Motor neuron (in vitro differentiated cells): Measurements from ENCODE around the gene FGFR4. TPM values are rescaled to one million over a fixed set of nuclear protein-coding genes. Genes with fewer than 3 reads are reported as not detected.

Experiments
- ATAC-seq, 8 experiments: fragments of 200-7000 bp; cut with Tn5 transposase; replicated peaks in 6 of 8; 2 replicates each; pipeline ENCODE4 v1.8.0; 2021; ENCODE audit warnings: mild to moderate bottlenecking in 8 of 8, moderate library complexity in 8 of 8
- H3K27ac ChIP-seq, 2 donors: fragments of 250-450 bp; sonication (Bioruptor Pico); 2 replicates each; pipeline ENCODE4 v1.9.0; 2021; ENCODE audit warnings: antibody characterized with exemption in 2 of 2, mild to moderate bottlenecking in 2 of 2, moderate library complexity in 1 of 2
- H3K4me1 ChIP-seq, 2 donors: fragments of 250-450 bp; sonication (Bioruptor Pico); replicated peaks in 1 of 2; 2 replicates each; pipeline ENCODE4 v1.6.1; 2021; ENCODE audit warnings: antibody characterized with exemption in 2 of 2, mild to moderate bottlenecking in 2 of 2, moderate library complexity in 1 of 2
- H3K4me3 ChIP-seq, 5 donors: fragments of 250-450 bp; sonication (Bioruptor Pico); 2 replicates each; pipeline ENCODE4 v1.9.0; 2021; ENCODE audit warnings: antibody characterized with exemption in 5 of 5, mild to moderate bottlenecking in 5 of 5, moderate library complexity in 4 of 5
- WGBS, 10 experiments: fragments of 450-650 bp; shearing (Covaris generic); methylation state at CpG; one replicate each; pipeline ENCODE4 v1.0.0; 2022; 5-methylcytosine and 5-hydroxymethylcytosine counted together
- in situ Hi-C, 9 experiments: fragments of 400-800 bp; cut with MboI; loops; one replicate each; pipeline ENCODE4 v1.15.0; 2021; ENCODE audit warnings: low sequenced_read_pairs in 9 of 9, low pct_unique_long_range_greater_than_20kb in 2 of 9; ENCODE audit not compliant: unreplicated experiment in 9 of 9
- total RNA-seq, 8 experiments: library from RNA; unstranded; fragments of 300-600 nt; gene quantifications; 2 replicates each; pipeline versions ENCODE4 v1.2.3 to v1.2.4, GENCODE V29; 2022

FGFR4 gene
- total RNA-seq, 8 experiments from 2014 or later: 0.98 to 11.2 (median 2.2) TPM

DNA sequence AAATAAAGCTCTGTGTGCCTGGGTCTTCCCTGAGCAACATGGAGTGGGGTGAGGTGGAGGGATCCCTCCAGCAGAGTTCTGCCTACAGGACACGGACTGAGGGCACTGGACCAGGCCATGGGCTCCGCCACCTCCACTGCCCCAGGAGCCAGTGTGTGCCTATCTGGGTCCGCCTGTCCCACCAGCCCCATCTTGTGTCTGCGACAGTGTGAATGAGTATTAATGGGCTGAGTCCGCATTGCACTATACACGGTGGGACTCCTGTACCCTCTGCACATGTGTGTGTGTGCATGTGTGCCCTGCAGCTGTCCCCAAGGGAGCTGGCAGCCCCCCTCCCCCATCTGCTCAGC is 11.4 kb downstream of the FGFR4 start:
- in situ Hi-C loops: no loop called here
- WGBS, 10 experiments: 80 to 100% methylated on average over 1 of the region's 6 CpGs; no CpG with 5 or more reads in 8 of the 10 experiments
- peak overlapping the region in 1 of 2 donors; percentile 52 for H3K27ac ChIP-seq
- H3K4me1 ChIP-seq: peaks cover 16 to 26% of the 10 kb centered on the region in 2 donors
- no peak overlapping the region for H3K4me3 ChIP-seq
- peak in 2 of 8 experiments; percentile 37 to 72 for ATAC-seq

DNA sequence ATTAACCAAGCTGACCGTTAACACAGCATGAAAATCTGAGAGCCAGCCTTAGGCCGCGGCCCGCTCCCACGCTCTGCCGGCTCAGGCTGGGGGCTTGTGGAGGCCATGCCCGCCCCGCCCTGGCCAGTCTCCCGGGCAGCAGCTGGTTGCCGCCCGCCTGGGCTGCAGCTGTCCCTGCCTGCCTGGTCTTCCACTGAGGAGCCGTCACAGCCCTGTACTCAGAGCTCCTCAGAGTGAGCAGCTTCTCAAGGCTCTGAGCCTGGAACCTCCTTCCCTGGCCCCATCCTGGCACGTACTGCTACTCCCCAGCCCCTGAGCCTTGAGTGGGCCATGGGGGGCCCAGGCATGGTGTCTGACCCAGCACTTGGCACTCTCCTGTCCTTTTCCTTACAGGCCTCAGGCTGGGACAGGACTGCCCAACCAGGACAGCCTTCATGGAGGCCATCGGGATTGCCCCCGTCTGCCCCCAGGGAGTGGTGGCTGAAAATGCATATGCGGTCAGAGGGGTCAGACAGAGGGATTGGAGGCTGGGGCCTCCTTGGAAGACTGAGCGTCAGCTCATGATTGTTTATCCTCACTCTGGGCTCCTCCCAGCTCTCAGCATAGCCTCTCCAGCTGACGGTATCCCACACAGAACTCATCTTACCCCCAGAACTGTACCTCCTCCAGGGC is 11.9 kb downstream of the FGFR4 start:
- 0 to 57% (median 17%) methylated on average over 1 to 5 of the region's 18 CpGs; no CpG with 5 or more reads in 5 of the 10 experiments for WGBS, 10 experiments
- H3K4me1 ChIP-seq: peaks cover 16 to 26% of the 10 kb centered on the region in 2 donors
- H3K27ac ChIP-seq: peak overlapping the region in 1 of 2 donors; percentile 52
- in situ Hi-C loops: no loop called here
- H3K4me3 ChIP-seq: no peak overlapping the region
- ATAC-seq: peak; percentile 69 to 94 (median 84)

DNA sequence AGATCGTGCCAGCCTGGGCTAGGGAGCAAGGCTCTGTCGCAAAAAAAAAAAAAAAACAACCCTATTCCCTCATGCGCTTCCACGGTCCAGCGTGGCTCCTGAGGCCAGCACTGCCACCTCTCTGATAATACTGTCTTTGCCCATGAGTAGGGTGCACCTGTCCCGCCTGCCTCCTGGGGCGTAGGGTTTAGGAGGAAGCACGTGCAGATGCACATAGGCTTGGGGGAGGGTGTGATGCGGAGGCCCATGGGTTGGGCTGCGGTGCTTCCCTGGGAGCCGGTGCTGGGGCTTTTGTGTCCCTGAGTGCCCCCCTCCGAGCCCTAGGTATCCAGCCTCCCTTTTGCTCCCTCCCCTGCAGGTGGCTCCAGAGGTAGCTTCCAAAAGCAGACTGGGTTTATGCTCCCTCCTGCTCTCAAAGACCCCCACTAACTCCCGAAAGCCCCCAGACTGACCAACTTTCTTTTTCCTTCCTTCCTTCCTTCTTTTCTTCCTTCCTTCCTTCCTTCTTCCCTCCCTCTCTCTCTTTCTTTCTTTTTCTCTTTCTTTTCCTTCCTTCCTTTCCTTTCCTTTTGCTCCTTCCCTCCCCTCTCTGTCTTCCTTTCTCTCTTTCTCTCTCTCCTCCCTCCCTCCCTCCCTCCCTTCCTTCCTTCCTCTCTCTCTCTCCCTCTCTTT is 12.8 kb downstream of the FGFR4 start:
- in situ Hi-C loops: loop anchor here in 5 of 9 experiments (25.0 kb wide), 2 partner anchors 188 to 437 kb away; no protein-coding TSS in a partner anchor
- no peak for ATAC-seq

DNA sequence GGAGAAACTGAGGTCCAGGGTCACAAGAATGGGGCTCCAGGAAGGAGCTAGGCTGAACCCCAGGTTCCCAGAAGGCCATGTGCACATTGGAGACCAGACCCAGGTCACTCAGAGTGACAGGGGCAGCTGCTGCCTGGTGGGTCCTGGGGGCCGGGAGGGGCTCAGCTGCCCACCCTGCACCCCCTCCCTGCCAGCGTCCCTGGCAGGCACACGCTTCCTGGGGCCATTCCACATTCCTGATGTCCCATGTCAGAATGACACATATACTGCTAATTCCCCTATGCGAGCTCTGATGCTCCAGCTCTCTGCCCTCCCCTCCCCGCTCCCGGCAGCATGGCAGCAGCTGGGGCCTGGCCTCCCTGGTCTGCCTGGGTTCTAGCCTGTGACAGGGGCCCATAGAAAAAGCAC is 14.0 kb downstream of the FGFR4 start:
- no peak overlapping the region for H3K27ac ChIP-seq
- in situ Hi-C loops: loop anchor here in 5 of 9 experiments (25.0 kb wide), 2 partner anchors 187 to 438 kb away; no protein-coding TSS in a partner anchor
- no peak for ATAC-seq
- peaks cover 12 to 17% of the 10 kb centered on the region in 2 donors for H3K4me1 ChIP-seq
- 18 to 80% (median 60%) methylated on average over 1 to 3 of the region's 6 CpGs; no CpG with 5 or more reads in 7 of the 10 experiments for WGBS, 10 experiments
- H3K4me3 ChIP-seq: no peak overlapping the region

More for the DNA sequence above, 12.8 kb downstream of the FGFR4 start:
- Histone ChIP-seq H3K27ac (no peak overlapping the region), H3K4me1 (peaks cover 13 to 20% of the 10 kb centered on the region in 2 donors), H3K4me3 (no peak overlapping the region)
- 83 to 100% (median 89%) methylated on average over 1 to 3 of the region's 13 CpGs; no CpG with 5 or more reads in 6 of the 10 experiments for WGBS, 10 experiments

DNA sequence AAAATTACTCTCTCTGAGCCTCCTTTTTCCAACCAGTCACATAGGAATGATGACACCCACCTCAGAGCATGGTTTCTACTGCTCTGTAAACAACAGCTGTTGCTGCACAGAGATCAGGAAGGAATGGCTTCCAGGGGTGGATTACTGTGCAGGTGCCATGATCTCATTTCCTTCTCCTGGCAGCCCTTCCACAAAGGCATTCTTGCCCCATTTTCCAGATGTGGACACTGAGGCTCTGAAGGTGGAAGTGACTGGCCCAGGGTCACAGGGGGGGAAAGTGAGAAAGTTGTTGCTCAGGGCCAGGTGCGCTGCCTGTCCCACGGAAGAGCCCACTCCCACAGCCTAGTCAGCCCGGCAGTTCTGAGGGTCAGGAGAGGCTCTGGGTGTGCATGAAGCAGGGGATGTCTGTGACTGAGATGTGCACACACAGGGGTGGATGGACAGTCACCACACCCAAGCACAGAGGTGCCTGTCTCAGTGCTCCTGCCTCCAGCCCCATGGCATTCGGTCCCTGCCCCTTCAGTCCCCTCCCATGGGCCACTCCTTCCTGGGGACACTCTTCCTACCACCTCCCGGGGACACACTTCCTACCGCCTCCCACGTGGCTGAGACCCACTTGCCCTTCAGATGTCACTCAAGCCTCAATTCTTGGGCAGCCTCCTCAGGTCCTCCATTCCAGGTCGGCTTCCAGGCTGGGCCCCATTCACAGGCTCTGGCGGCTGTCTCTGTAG is 17.0 kb downstream of the FGFR4 start:
- H3K27ac ChIP-seq: no peak overlapping the region
- 0 to 95% (median 30%) methylated on average over 1 to 3 of the region's 9 CpGs; no CpG with 5 or more reads in 6 of the 10 experiments for WGBS, 10 experiments
- ATAC-seq: no peak
- in situ Hi-C loops: loop anchor here in 5 of 9 experiments (25.0 kb wide), 2 partner anchors 184 to 441 kb away; no protein-coding TSS in a partner anchor
- H3K4me3 ChIP-seq: no peak overlapping the region
- peaks cover 6 to 8% of the 10 kb centered on the region in 2 donors for H3K4me1 ChIP-seq

DNA sequence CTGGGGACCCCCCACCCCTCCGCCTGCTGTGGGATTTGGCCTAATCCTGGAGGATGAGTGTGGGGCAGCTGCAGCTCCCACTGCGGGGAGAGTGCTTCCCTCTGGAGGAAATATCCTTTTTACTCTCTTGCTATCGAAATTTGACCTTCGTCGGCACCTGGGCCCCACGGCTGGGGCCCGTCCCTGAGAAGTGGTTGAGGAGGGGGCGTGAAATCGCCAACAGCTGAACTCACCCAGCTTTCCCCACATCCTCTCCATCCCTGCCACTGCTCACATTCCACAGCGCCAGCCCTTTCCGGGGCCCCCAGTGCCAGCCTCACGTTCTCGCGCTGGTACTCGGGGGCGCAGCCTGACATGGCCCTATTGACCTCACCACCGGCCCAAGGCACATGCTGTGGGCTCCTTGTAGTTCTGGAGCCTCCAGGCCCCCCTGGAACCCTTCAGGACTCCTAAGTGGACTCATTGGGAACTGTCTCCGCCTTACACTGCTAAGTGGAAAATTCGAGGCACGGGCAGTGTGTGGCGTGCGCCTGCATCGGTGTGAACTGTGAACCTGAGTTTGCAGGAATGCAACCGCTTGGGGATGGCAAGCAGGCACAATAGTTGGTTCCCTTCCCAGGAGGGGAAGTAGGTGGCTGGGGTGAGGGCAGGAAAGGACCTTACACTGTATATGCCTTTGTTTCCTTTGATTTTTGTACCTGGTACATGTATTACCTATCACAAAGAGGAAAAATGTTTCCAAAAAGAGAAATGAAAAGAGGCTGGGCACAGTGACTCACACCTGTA is 19.2 kb downstream of the FGFR4 start:
- ATAC-seq: no peak
- H3K27ac ChIP-seq: no peak overlapping the region
- H3K4me1 ChIP-seq: no peaks in the 10 kb centered on the region
- H3K4me3 ChIP-seq: no peak overlapping the region
- in situ Hi-C loops: loop anchor here in 5 of 9 experiments (25.0 kb wide), 2 partner anchors 181 to 444 kb away; no protein-coding TSS in a partner anchor
- WGBS, 10 experiments: 50 to 91% (median 80%) methylated on average over 1 to 7 of the region's 24 CpGs; no CpG with 5 or more reads in 2 of the 10 experiments

DNA sequence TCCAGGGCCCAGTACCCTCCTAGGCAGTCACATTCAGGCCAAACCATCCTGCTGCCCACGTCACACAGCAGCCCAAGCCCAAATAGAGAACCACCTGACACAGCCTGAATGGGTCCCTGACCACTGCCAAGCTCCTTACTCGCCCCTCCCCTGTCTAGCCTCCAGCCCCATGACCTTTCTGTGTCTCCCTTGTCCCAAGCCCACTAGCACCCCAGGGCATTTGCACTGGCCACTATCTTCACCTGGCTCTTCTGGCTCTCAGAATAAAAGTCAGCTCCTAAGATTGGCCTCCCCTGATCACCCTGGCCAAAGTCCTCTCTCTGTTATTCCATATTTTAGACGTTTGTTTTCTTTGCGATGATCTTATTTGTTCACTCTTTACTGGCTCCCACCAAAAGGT is 20.4 kb downstream of the FGFR4 start:
- in situ Hi-C loops: loop anchor here in 5 of 9 experiments (25.0 kb wide), 2 partner anchors 180 to 445 kb away; no protein-coding TSS in a partner anchor

DNA sequence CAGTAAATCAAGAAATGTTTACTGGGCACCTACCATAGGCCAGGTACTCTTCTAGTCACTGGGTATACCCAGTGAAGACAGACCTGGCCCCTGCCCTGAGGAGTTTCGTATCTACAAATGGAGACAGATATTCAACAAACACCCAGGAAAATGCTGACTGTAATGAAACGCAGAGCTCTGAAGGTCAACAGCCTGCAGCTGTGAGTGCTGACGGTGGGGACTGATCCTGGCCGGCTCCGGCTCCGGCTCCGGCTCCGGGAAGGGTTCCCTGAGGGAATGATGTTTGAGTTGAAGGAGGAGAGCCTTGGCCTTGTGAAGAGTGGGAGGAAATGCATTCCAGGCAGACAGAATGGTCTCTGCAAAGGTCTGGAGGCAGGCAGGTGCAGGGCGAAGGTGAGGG is 23.1 kb downstream of the FGFR4 start:
- in situ Hi-C loops: loop anchor here in 8 of 9 experiments (5.0 to 25.0 kb wide), 4 partner anchors 38 to 448 kb away; no protein-coding TSS in a partner anchor
- Histone ChIP-seq H3K4me3 (no peak overlapping the region), H3K4me1 (no peaks in the 10 kb centered on the region), H3K27ac (no peak overlapping the region)
- 50 to 88% (median 72%) methylated on average over 1 to 9 of the region's 9 CpGs; no CpG with 5 or more reads in 1 of the 10 experiments for WGBS, 10 experiments
- ATAC-seq: no peak

More for the DNA sequence above, 20.4 kb downstream of the FGFR4 start:
- ATAC-seq: no peak
- Histone ChIP-seq H3K4me1 (no peaks in the 10 kb centered on the region), H3K4me3 (no peak overlapping the region), H3K27ac (no peak overlapping the region)
- WGBS, 10 experiments: 0 to 76% (median 40%) methylated on average over 1 to 2 of the region's 4 CpGs; no CpG with 5 or more reads in 5 of the 10 experiments

DNA sequence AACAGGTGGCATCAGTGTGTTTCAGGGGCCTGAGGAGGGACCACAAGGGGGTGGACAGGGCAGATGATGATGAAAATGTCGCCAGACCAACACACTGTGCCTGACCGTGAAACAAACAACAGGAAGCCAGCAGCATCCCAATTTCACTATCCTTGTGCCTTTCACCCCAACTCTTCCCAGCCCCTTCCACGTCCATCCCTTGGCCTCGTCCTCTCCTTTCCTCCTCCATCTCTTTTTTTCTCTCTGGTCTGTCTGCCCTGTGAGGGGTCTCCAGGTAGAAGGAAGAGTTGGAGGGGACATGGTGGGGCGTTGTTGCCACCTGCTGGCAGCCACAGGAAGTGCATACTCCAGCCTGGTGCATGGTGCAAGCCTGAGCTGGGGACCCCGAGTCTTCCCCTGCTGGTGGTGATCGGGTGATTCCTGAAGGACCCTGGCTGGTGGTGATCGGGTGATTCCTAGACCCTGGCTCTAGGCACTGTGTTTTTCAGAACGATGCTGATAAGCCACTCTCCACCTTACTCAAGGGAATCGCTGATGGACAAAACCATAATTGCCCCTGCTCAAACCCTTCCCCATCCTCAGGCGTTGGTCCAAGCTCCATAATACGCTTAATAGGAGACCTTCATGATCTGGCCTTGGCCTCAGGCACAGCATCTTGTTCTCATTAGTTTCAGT is 25.1 kb downstream of the FGFR4 start:
- Histone ChIP-seq H3K27ac (no peak overlapping the region), H3K4me3 (no peak overlapping the region), H3K4me1 (no peaks in the 10 kb centered on the region)
- ATAC-seq: peak; percentile 34 to 90 (median 86)
- WGBS, 10 experiments: 32 to 69% (median 44%) methylated on average over 1 to 6 of the region's 12 CpGs; no CpG with 5 or more reads in 3 of the 10 experiments
- in situ Hi-C loops: loop anchor here in 8 of 9 experiments (5.0 to 25.0 kb wide), 4 partner anchors 40 to 450 kb away; no protein-coding TSS in a partner anchor

DNA sequence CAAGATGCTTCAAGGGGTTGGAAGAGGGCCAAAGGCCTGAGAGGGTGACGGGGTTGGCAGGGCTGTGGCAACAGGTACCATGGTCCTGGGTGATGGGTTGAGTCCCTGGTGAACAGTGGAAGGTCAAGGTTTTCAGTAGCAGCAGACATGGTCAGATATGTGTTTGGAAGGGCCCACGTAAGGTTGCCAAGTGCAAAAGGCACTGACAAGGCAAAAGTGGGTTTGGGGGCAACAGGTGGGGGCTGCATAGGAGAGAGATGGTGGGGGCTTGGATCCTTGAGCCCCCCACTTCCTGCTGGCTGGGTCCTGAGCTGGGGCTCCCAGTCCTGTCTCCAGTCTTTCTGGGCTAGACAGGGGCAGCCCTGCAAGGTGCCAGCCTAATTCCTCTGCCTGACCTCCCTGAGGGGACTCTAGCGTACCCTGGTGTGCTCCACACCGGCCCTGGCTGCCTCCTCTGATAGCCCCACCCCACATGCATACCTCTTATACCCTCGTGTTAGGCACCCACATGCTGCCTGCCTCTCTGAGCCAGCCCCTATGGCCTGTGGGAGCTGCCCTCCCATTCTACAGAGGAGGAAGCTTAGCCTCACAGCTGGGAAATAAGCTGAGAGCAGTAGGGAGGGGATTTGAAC is 26.0 kb downstream of the FGFR4 start:
- 0 to 100% (median 47%) methylated on average over 1 to 3 of the region's 5 CpGs; no CpG with 5 or more reads in 5 of the 10 experiments for WGBS, 10 experiments
- H3K4me3 ChIP-seq: no peak overlapping the region
- ATAC-seq: no peak
- no peaks in the 10 kb centered on the region for H3K4me1 ChIP-seq
- no peak overlapping the region for H3K27ac ChIP-seq
- in situ Hi-C loops: loop anchor here in 8 of 9 experiments (5.0 to 25.0 kb wide), 4 partner anchors 40 to 450 kb away; no protein-coding TSS in a partner anchor
